NB4 (cell line): ENCODE measurements around the gene OPRL1.

ENCODE experiments used
- DNase-seq: peaks from one replicate; pipeline ENCODE4 v3.0.0; 2010; ENCODE audit warnings: low read depth
- H3K4me3 ChIP-seq: one replicate; pipeline ENCODE4 v1.5.1; 2011; ENCODE audit warnings: mild to moderate bottlenecking, low read depth, low read length, moderate library complexity
- CTCF ChIP-seq: IDR thresholded peaks from one replicate; pipeline ENCODE4 v1.5.1; 2012; ENCODE audit warnings: low read depth, low read length
- MAX ChIP-seq: IDR thresholded peaks from 2 replicates; pipeline ENCODE4 v1.6.1; 2011; ENCODE audit warnings: low read depth, low read length
- MYC ChIP-seq: IDR thresholded peaks from 2 replicates; pipeline ENCODE4 v1.6.1; 2011; ENCODE audit warnings: low read depth, low read length
- POLR2A ChIP-seq: IDR thresholded peaks from 2 replicates; pipeline ENCODE4 v1.6.1; 2011; ENCODE audit warnings: mild to moderate bottlenecking; ENCODE audit not compliant: insufficient read length; ENCODE audit errors: extremely low read depth

Gene OPRL1

GRCh38 chr20:64095927-64096326, 16.0 kb downstream of the OPRL1 start:
- no peak for DNase-seq

GRCh38 chr20:64096535-64096934, 16.7 kb downstream of the OPRL1 start:
- no peak for TF ChIP-seq CTCF
- TF ChIP-seq MYC, result no peak
- no peak for TF ChIP-seq POLR2A
- TF ChIP-seq MAX, result no peak
- no peak for DNase-seq
- no peak overlapping the region for H3K4me3 ChIP-seq

More at GRCh38 chr20:64095927-64096326, 16.0 kb downstream of the OPRL1 start:
- TF ChIP-seq POLR2A, result no peak
- no peak for TF ChIP-seq MAX
- TF ChIP-seq MYC, result no peak
- TF ChIP-seq CTCF, result no peak
- H3K4me3 ChIP-seq, result no peak overlapping the region

- no peak for DNase-seq
- no peak overlapping the region for H3K4me3 ChIP-seq
- TF ChIP-seq MYC (no peak), POLR2A (no peak), MAX (no peak), CTCF (no peak)
Observed at GRCh38 chr20:64098471-64099013, 18.7 kb downstream of the OPRL1 start.

- no peak for TF ChIP-seq MAX
- TF ChIP-seq CTCF, result no peak
- no peak for TF ChIP-seq POLR2A
- no peak for TF ChIP-seq MYC
- H3K4me3 ChIP-seq, result no peak overlapping the region
- DNase-seq, result no peak
Observed at GRCh38 chr20:64099086-64099786, 19.4 kb downstream of the OPRL1 start.

GRCh38 chr20:64099880-64100565, 20.1 kb downstream of the OPRL1 start:
- no peak for TF ChIP-seq MYC
- TF ChIP-seq POLR2A, result no peak
- TF ChIP-seq CTCF, result no peak
- TF ChIP-seq MAX, result no peak
- no peak overlapping the region for H3K4me3 ChIP-seq
- no peak for DNase-seq
